H1 (cell line): ENCODE data around the gene SH3RF3. TPM values are rescaled to one million over a fixed set of nuclear protein-coding genes. Genes with fewer than 3 reads are reported as not detected.

ENCODE experiments used
- CTCF ChIA-PET: fragments of 300-600 bp; sonication (Branson Sonifier 250); formaldehyde crosslinking; loops from one replicate; lab custom pipeline; 2021; ENCODE audit not compliant: partially characterized antibody; lab: Charles Lee
- POLR2A ChIA-PET: fragments of 300-600 bp; sonication (Branson Sonifier 250); formaldehyde crosslinking; loops from one replicate; lab custom pipeline; 2021; ENCODE audit warnings: inconsistent platforms; ENCODE audit not compliant: partially characterized antibody; lab: Charles Lee
- DNase-seq, 2 experiments: peaks; one replicate each; pipeline versions ENCODE4 v3.0.0 to v3.0.0-alpha.2; 2010 to 2022; ENCODE audit warnings: low spot score in 2 of 2, low read depth in 1 of 2, mixed read lengths in 1 of 2
- FAIRE-seq: peaks from 2 replicates; lab custom pipeline; 2011; peaks lifted over from hg19 to GRCh38; lab: Jason Lieb, UNC
- H2AFZ ChIP-seq: 2 replicates; pipeline ENCODE4 v1.8.1; 2012; ENCODE audit warnings: low read length, inconsistent platforms
- H2AK5ac ChIP-seq: 2 replicates; pipeline ENCODE4 v1.6.1; 2013; ENCODE audit warnings: low read depth, low read length
- H2BK120ac ChIP-seq: replicated peaks from 2 replicates; pipeline ENCODE3; 2013; ENCODE audit warnings: low read depth, low read length, inconsistent platforms
- H2BK12ac ChIP-seq: 2 replicates; pipeline ENCODE4 v1.6.1; 2013; ENCODE audit warnings: low read depth, low read length
- H2BK15ac ChIP-seq: 2 replicates; pipeline ENCODE4 v1.6.1; 2013; ENCODE audit warnings: low read length
- H2BK20ac ChIP-seq: 2 replicates; pipeline ENCODE4 v1.6.1; 2013; ENCODE audit warnings: low read length
- H2BK5ac ChIP-seq: 2 replicates; pipeline ENCODE4 v1.6.1; 2013; ENCODE audit warnings: low read depth, low read length
- H3K14ac ChIP-seq: 2 replicates; pipeline ENCODE4 v1.6.1; 2013; ENCODE audit warnings: inconsistent platforms; ENCODE audit not compliant: insufficient read length
- H3K18ac ChIP-seq: 2 replicates; pipeline ENCODE4 v1.6.1; 2013; ENCODE audit warnings: low read length; ENCODE audit errors: extremely low read depth
- H3K23ac ChIP-seq: 2 replicates; pipeline ENCODE4 v1.6.1; 2013; ENCODE audit warnings: inconsistent platforms; ENCODE audit not compliant: insufficient read length
- H3K23me2 ChIP-seq: 2 replicates; pipeline ENCODE4 v1.6.1; 2013; ENCODE audit warnings: low read depth, low read length
- H3K27ac ChIP-seq: 2 replicates; pipeline ENCODE4 v1.6.1; 2011; ENCODE audit warnings: low read depth, low read length, inconsistent platforms
- H3K27me3 ChIP-seq, 4 experiments: replicated peaks in 1 of 4; 1 replicate in 1 of 4; 2 replicates in 3 of 4; pipeline versions ENCODE4 v1.6.1 to v1.8.1; 2011 to 2013; ENCODE audit warnings: low read length in 3 of 4, mild to moderate bottlenecking in 3 of 4, inconsistent platforms in 2 of 4, mixed read lengths in 2 of 4, moderate library complexity in 1 of 4; ENCODE audit not compliant: control insufficient read depth in 3 of 4, insufficient read depth in 3 of 4; ENCODE audit errors: extremely low read depth in 1 of 4
- H3K36me3 ChIP-seq, 4 experiments: 2 replicates each; pipeline versions ENCODE4 v1.6.1 to v1.8.1; 2011 to 2013; ENCODE audit warnings: mild to moderate bottlenecking in 4 of 4, low read length in 3 of 4, moderate library complexity in 2 of 4, control low read depth in 1 of 4, inconsistent platforms in 1 of 4; ENCODE audit not compliant: insufficient read depth in 4 of 4, control insufficient read depth in 2 of 4
- H3K4ac ChIP-seq: replicated peaks from 2 replicates; pipeline ENCODE3; 2013; ENCODE audit warnings: low read length, low read depth, mixed read lengths, inconsistent platforms; ENCODE audit not compliant: insufficient read length
- H3K4me1 ChIP-seq, 4 experiments: replicated peaks in 1 of 4; 1 replicate in 1 of 4; 2 replicates in 3 of 4; pipeline versions ENCODE4 v1.6.1 to v1.8.1; 2011 to 2013; ENCODE audit warnings: low read length in 3 of 4, inconsistent platforms in 2 of 4, mixed read lengths in 1 of 4; ENCODE audit not compliant: insufficient read depth in 4 of 4, control insufficient read depth in 3 of 4
- H3K4me2 ChIP-seq, 2 experiments: 2 replicates each; pipeline versions ENCODE4 v1.6.1 to v1.8.1; 2011 to 2013; ENCODE audit warnings: low read depth in 2 of 2, low read length in 2 of 2, control low read depth in 1 of 2, inconsistent platforms in 1 of 2, mild to moderate bottlenecking in 1 of 2; ENCODE audit not compliant: insufficient read depth in 1 of 2
- H3K4me3 ChIP-seq, 4 experiments: fragments of 200-600, 300-600 bp in 1 of 4; sonication (generic), shearing (Covaris generic), sonication (Bioruptor Twin) in 1 of 4; 2 replicates each; pipeline versions ENCODE4 v1.5.1 to v1.8.1; 2011 to 2016; ENCODE audit warnings: low read length in 4 of 4, low read depth in 3 of 4, control low read depth in 2 of 4, inconsistent platforms in 2 of 4, mild to moderate bottlenecking in 2 of 4, mixed read lengths in 1 of 4, moderate library complexity in 1 of 4; ENCODE audit not compliant: insufficient read depth in 2 of 4; ENCODE audit errors: extremely low read depth in 1 of 4
- H3K56ac ChIP-seq: replicated peaks from 2 replicates; pipeline ENCODE3; 2013; ENCODE audit warnings: low read depth, mild to moderate bottlenecking, mixed read lengths, low read length, inconsistent platforms; ENCODE audit not compliant: insufficient read length
- H3K79me1 ChIP-seq: 2 replicates; pipeline ENCODE4 v1.6.1; 2013; ENCODE audit warnings: low read depth, low read length, control low read depth
- H3K79me2 ChIP-seq, 2 experiments: 2 replicates each; pipeline versions ENCODE4 v1.6.1 to v1.8.1; 2012 to 2013; ENCODE audit warnings: low read length in 2 of 2, mild to moderate bottlenecking in 2 of 2, inconsistent platforms in 1 of 2; ENCODE audit not compliant: insufficient read depth in 2 of 2, control insufficient read depth in 1 of 2
- H3K9ac ChIP-seq, 4 experiments: replicated peaks in 1 of 4; 1 replicate in 1 of 4; 2 replicates in 3 of 4; pipeline versions ENCODE4 v1.6.1 to v1.8.1; 2011 to 2013; ENCODE audit warnings: low read depth in 3 of 4, low read length in 3 of 4, control low read depth in 2 of 4, mild to moderate bottlenecking in 2 of 4, moderate library complexity in 2 of 4, inconsistent platforms in 1 of 4; ENCODE audit errors: extremely low read depth in 1 of 4
- H3K9me3 ChIP-seq, 2 experiments: 2 replicates each; pipeline versions ENCODE4 v1.6.1 to v1.8.1; 2012 to 2013; ENCODE audit warnings: mild to moderate bottlenecking in 2 of 2, moderate library complexity in 2 of 2, control low read depth in 1 of 2, inconsistent platforms in 1 of 2, low read depth in 1 of 2, low read length in 1 of 2, mixed read lengths in 1 of 2; ENCODE audit not compliant: insufficient read depth in 2 of 2
- H4K20me1 ChIP-seq, 2 experiments: replicated peaks in 1 of 2; 2 replicates each; pipeline versions ENCODE3 to v1.8.1; 2011 to 2013; ENCODE audit warnings: inconsistent platforms in 2 of 2, low read length in 2 of 2, mild to moderate bottlenecking in 1 of 2; ENCODE audit not compliant: insufficient read depth in 2 of 2, control insufficient read depth in 1 of 2
- H4K5ac ChIP-seq: 2 replicates; pipeline ENCODE4 v1.6.1; 2013; ENCODE audit warnings: low read length, low read depth, mixed read lengths, inconsistent platforms; ENCODE audit not compliant: insufficient read length
- H4K8ac ChIP-seq: 2 replicates; pipeline ENCODE4 v1.8.0; 2013; ENCODE audit warnings: mild to moderate bottlenecking, moderate library complexity, low read length, inconsistent platforms; ENCODE audit not compliant: insufficient read depth; ENCODE audit errors: extremely low read depth
- H4K91ac ChIP-seq: replicated peaks from 2 replicates; pipeline ENCODE3; 2013; ENCODE audit warnings: low read length, mixed read lengths, inconsistent platforms; ENCODE audit not compliant: insufficient read length
- CTCF ChIP-seq, 3 experiments: IDR thresholded peaks; 1 replicate in 2 of 3; 2 replicates in 1 of 3; pipeline versions ENCODE4 v1.5.1 to v1.6.1; 2011; ENCODE audit warnings: low read length in 3 of 3, mild to moderate bottlenecking in 3 of 3, inconsistent platforms in 2 of 3, low read depth in 1 of 3, moderate library complexity in 1 of 3; ENCODE audit not compliant: insufficient read depth in 1 of 3; ENCODE audit errors: control extremely low read depth in 1 of 3
- SP4 ChIP-seq: IDR thresholded peaks from 2 replicates; pipeline ENCODE4 v1.6.1; 2012; ENCODE audit warnings: low read length, inconsistent platforms
- TEAD4 ChIP-seq: IDR thresholded peaks from 2 replicates; pipeline ENCODE4 v1.6.1; 2012; ENCODE audit warnings: low read depth, low read length, inconsistent platforms, mixed read lengths
- WGBS, 2 experiments: shearing (Covaris generic) in 1 of 2; methylation state at CpG; one replicate each; pipeline versions ENCODE4 v1.1.6 to v1.1.7; 2013 to 2015; ENCODE audit warnings: low lambda C conversion rate in 2 of 2, mixed read lengths in 2 of 2, inconsistent platforms in 1 of 2, low coverage in 1 of 2, missing lambda C conversion rate in 1 of 2; ENCODE audit not compliant: insufficient replicate concordance in 2 of 2, insufficient coverage in 1 of 2, insufficient read length in 1 of 2; ENCODE audit errors: extremely low coverage in 1 of 2, missing lambda C conversion rate in 1 of 2; 5-methylcytosine and 5-hydroxymethylcytosine counted together
- polyA plus RNA-seq, 7 experiments: library from polyadenylated mRNA; depleted of rRNA in 3 of 7; stranded (reverse) in 5 of 7; unstranded in 2 of 7; fragments of >200 nt in 5 of 7; fragments of 200-250 nt in 2 of 7; gene quantifications; 1 replicate in 5 of 7; 2 replicates in 1 of 7; 4 replicates in 1 of 7; pipeline versions ENCODE4 v1.2.1 to v1.2.3, GENCODE V29; 2011 to 2013; ENCODE audit warnings: missing spikeins in 2 of 7, mixed read lengths in 2 of 7
- total RNA-seq: library from RNA; stranded (reverse); fragmentation: NEBNext Ultra II Directional; extraction: Animal tissue kit (Norgen Biotek cat#: 25700); gene quantifications from 2 replicates; pipeline ENCODE4 v1.2.1, GENCODE V29; 2021

SH3RF3 gene
- total and polyA plus RNA-seq, 2 of the 8 experiments (the other 6 are each of a cell fraction or from before 2014, with no cell fraction given): 0.11 to 0.65 TPM

DNA sequence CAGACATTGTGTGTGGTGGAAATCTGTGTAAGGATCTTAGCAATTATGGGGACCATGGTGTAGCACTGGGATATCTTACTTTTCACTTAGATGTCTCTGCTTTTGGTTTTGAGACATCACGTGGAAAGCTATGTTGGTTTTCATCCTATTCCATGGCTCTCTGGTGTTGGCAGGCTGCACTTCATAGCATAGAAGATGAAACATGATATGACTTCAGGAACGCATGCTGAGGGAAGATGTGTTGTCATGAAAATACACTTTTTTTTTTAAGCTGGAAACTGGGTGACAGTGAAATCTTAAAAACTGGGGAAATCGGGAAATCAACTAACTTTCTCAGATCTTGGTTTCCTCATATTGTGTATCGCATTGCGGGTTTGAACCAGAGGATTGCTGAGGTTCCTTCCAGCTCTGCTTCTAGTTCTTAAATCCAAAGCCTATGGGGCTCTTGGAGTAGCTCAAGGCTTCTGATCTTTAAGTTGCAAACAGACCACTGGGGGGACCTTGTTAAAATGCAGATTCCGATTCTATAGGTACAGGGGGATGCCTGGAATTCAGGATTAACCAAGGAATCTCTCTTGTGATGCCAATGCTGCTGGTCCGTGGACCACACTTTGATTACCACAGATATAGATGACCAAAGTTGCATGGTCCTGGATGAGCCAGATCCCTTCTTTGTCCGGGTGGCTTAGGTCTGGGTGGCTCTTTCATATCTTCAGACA is 160.7 kb downstream of the SH3RF3 start:
- no peak overlapping the region for H3K27ac ChIP-seq
- H4K20me1 ChIP-seq: no peaks in the 10 kb centered on the region

More for the DNA sequence above, 160.7 kb downstream of the SH3RF3 start:
- Histone ChIP-seq H3K79me2 (no peaks in the 10 kb centered on the region), H3K79me1 (no peaks in the 10 kb centered on the region), H2BK15ac (no peak overlapping the region), H3K9ac (no peak overlapping the region), H3K4me3 (no peak overlapping the region), H2AFZ (no peak overlapping the region), H3K18ac (no peak overlapping the region), H3K56ac (no peak overlapping the region), H2BK5ac (no peak overlapping the region), H3K14ac (no peak overlapping the region), H3K4me1 (peaks cover 0 to 6% (median 4%) of the 10 kb centered on the region in 4 experiments; a peak in 3 of 7 replicates), H3K4ac (peak overlapping the region; percentile 55), H3K23ac (no peak overlapping the region), H4K5ac (no peak overlapping the region), H3K23me2 (no peaks in the 10 kb centered on the region), H2AK5ac (no peak overlapping the region), H2BK120ac (no peak overlapping the region), H2BK20ac (no peak overlapping the region), H3K9me3 (0 out of 4 replicates have a peak, but pooled peaks cover 0 to 1% of the 10 kb centered on the region in 2 experiments), H3K27me3 (no peaks in the 10 kb centered on the region), H2BK12ac (no peak overlapping the region), H3K4me2 (peak overlapping the region in 1 of 2 experiments; percentile 12; a peak in 2 of 4 replicates), H4K91ac (peak overlapping the region; percentile 22), H4K8ac (no peak overlapping the region), H3K36me3 (no peaks in the 10 kb centered on the region)
- POLR2A ChIA-PET: no interaction called here
- CTCF ChIA-PET: interaction anchor here (0.7 to 1.9 kb wide), 6 partner anchors 9 to 220 kb away, joined by 3 to 4 read pairs (median 4); no protein-coding TSS in a partner anchor
- no peak for DNase-seq
- TF ChIP-seq SP4 (no peak), CTCF (IDR thresholded peaks at IDR 0.05; ENCODE audit: control extremely low read depth in 1 of 3, insufficient read depth in 1 of 3, low read depth in 1 of 3, low read length in 3 of 3) (0 out of 4 replicates have a peak, but pooled peaks of 1 of the 3 experiments have one; percentile 2), TEAD4 (peak; percentile 60; the same call in 1 of the 2 replicates)
- WGBS, 2 experiments: 71% methylated on average over 8 of the region's 8 CpGs; no CpG with 5 or more reads in 1 of the 2 experiments
- FAIRE-seq: no peak
